ENCODE results near the gene BRI3BP.

- TF ChIP-seq REST (IDR thresholded peaks at IDR 0.05; ENCODE audit: low read depth) (no peak), USF1 (IDR thresholded peaks at IDR 0.05) (no peak), YY1 (IDR thresholded peaks at IDR 0.05; ENCODE audit: low read depth) (no peak), RAD21 (IDR thresholded peaks at IDR 0.05; ENCODE audit: low read depth) (no peak)
Measured at GRCh38 chr12:124993626-124994436, at the start of gene BRI3BP.

Data from Ishikawa (cell line).